Activated CD8-positive, alpha-beta T cell treated with anti-CD3 and anti-CD28 coated beads for 36 hours (primary cell): ENCODE data around the gene SLC25A33. TPM values are rescaled to one million over a fixed set of nuclear protein-coding genes. Genes with fewer than 3 reads are reported as not detected.

Source experiments
- ATAC-seq: fragments of 200-7000 bp; cut with Tn5 transposase; one replicate; pipeline ENCODE4 v1.10.0; 2021; ENCODE audit warnings: mild to moderate bottlenecking, moderate library complexity
- CTCF ChIA-PET: fragments of 350-600 bp; sonication (Branson Sonifier 250); formaldehyde crosslinking; loops from one replicate; lab custom pipeline; 2021; ENCODE audit warnings: antibody characterized with exemption; lab: Charles Lee
- POLR2A ChIA-PET: fragments of 350-600 bp; sonication (Branson Sonifier 250); formaldehyde crosslinking; loops from one replicate; lab custom pipeline; 2021; ENCODE audit warnings: antibody characterized with exemption; lab: Charles Lee
- DNase-seq: peaks from one replicate; pipeline ENCODE4 v3.0.0-alpha.2; 2020
- H3K27ac Mint-ChIP-seq: one replicate; pipeline ENCODE4 v1.8.0; 2021; ENCODE audit warnings: mild to moderate bottlenecking, mixed read lengths
- H3K27me3 Mint-ChIP-seq: one replicate; pipeline ENCODE4 v1.8.0; 2021; ENCODE audit warnings: mixed read lengths
- H3K36me3 Mint-ChIP-seq: one replicate; pipeline ENCODE4 v1.8.0; 2021; ENCODE audit warnings: low read depth, mixed read lengths
- H3K4me1 Mint-ChIP-seq: one replicate; pipeline ENCODE4 v1.8.0; 2021; ENCODE audit warnings: low read depth, mixed read lengths
- H3K4me3 Mint-ChIP-seq: one replicate; pipeline ENCODE4 v1.8.0; 2021; ENCODE audit warnings: mild to moderate bottlenecking, moderate library complexity, mixed read lengths
- H3K9me3 Mint-ChIP-seq: one replicate; pipeline ENCODE4 v1.8.0; 2021; ENCODE audit warnings: mixed read lengths
- CTCF ChIP-seq: fragments of 200-600 bp; IDR thresholded peaks from one replicate; pipeline ENCODE4 v1.8.0; 2022; ENCODE audit warnings: antibody characterized with exemption, mild to moderate bottlenecking
- intact Hi-C: fragments of 100-400 bp; cut with micrococcal nuclease; formaldehyde crosslinking; loops from one replicate; pipeline ENCODE4 v1.10.0; 2022
- total RNA-seq, 2 experiments: library from RNA; stranded (reverse); gene quantifications; one replicate each; pipeline ENCODE4 v1.2.3, GENCODE V29; 2021

The SLC25A33 gene
- total RNA-seq, 2 experiments from 2014 or later = 5.7 to 5.9 TPM

- peaks cover 6% of the 10 kb centered on the region for H3K36me3 Mint-ChIP-seq
- no peak for DNase-seq
- intact Hi-C loops = no loop called here
- no peak overlapping the region for H3K27ac Mint-ChIP-seq
- no peak for TF ChIP-seq CTCF
- ChIA-PET CTCF (interaction anchor here (1.9 kb wide), 1 partner anchor 18 kb away, joined by 10 read pairs; no protein-coding TSS in a partner anchor), POLR2A (interaction anchor here (1.2 to 1.3 kb wide), 2 partner anchors 8 to 18 kb away, joined by 4 to 5 read pairs; no protein-coding TSS in a partner anchor)
- H3K9me3 Mint-ChIP-seq = no peaks in the 10 kb centered on the region
- ATAC-seq = no peak
- H3K27me3 Mint-ChIP-seq = no peaks in the 10 kb centered on the region
- peaks cover 12% of the 10 kb centered on the region for H3K4me1 Mint-ChIP-seq
- H3K4me3 Mint-ChIP-seq = no peak overlapping the region
Measured at GRCh38 chr1:9597361-9598315, 58.4 kb downstream of the SLC25A33 start.

GRCh38 chr1:9598316-9598700, 59.0 kb downstream of the SLC25A33 start:
- H3K4me1 Mint-ChIP-seq = peaks cover 5% of the 10 kb centered on the region

GRCh38 chr1:9599741-9600140, 60.5 kb downstream of the SLC25A33 start:
- ChIA-PET POLR2A (interaction anchor here (1.2 kb wide), 1 partner anchor 10 kb away, joined by 3 read pairs; no protein-coding TSS in a partner anchor), CTCF (interaction anchor here (1.0 to 1.1 kb wide), 3 partner anchors 18 to 104 kb away, joined by 3 read pairs; no protein-coding TSS in a partner anchor)
- Mint-ChIP-seq H3K27ac (no peak overlapping the region), H3K27me3 (no peaks in the 10 kb centered on the region), H3K36me3 (peaks cover 7% of the 10 kb centered on the region), H3K4me1 (no peaks in the 10 kb centered on the region), H3K4me3 (no peak overlapping the region), H3K9me3 (no peaks in the 10 kb centered on the region)
- ATAC-seq = no peak
- DNase-seq = no peak
- TF ChIP-seq CTCF = no peak
- intact Hi-C loops = no loop called here

More at GRCh38 chr1:9598316-9598700, 59.0 kb downstream of the SLC25A33 start:
- TF ChIP-seq CTCF = no peak
- Mint-ChIP-seq H3K36me3 (peaks cover 6% of the 10 kb centered on the region), H3K27ac (no peak overlapping the region), H3K9me3 (no peaks in the 10 kb centered on the region), H3K4me3 (no peak overlapping the region), H3K27me3 (no peaks in the 10 kb centered on the region)
- CTCF ChIA-PET = interaction anchor here (0.5 to 1.9 kb wide), 2 partner anchors 17 to 1350 kb away, joined by 3 to 10 read pairs; no protein-coding TSS in a partner anchor
- ATAC-seq = no peak
- DNase-seq = no peak
- intact Hi-C loops = no loop called here
- POLR2A ChIA-PET = interaction anchor here (1.2 to 1.3 kb wide), 2 partner anchors 9 to 17 kb away, joined by 4 to 5 read pairs; no protein-coding TSS in a partner anchor

- ChIA-PET POLR2A (interaction anchor here (1.2 kb wide), 1 partner anchor 9 kb away, joined by 3 read pairs; no protein-coding TSS in a partner anchor), CTCF (no interaction called here)
- peaks cover 7% of the 10 kb centered on the region for H3K36me3 Mint-ChIP-seq
- DNase-seq = no peak
- H3K4me1 Mint-ChIP-seq = no peaks in the 10 kb centered on the region
- no peaks in the 10 kb centered on the region for H3K27me3 Mint-ChIP-seq
- H3K27ac Mint-ChIP-seq = no peak overlapping the region
- no peak for TF ChIP-seq CTCF
- H3K4me3 Mint-ChIP-seq = no peak overlapping the region
- H3K9me3 Mint-ChIP-seq = no peaks in the 10 kb centered on the region
- intact Hi-C loops = no loop called here
- no peak for ATAC-seq
Measured at GRCh38 chr1:9600861-9601834, 61.9 kb downstream of the SLC25A33 start.
